ENCODE results near the gene TRAF3IP1. TPM values are rescaled to one million over a fixed set of nuclear protein-coding genes. Genes with fewer than 3 reads are reported as not detected.

TRAF3IP1 gene
- total and polyA plus RNA-seq, 2 of the 13 experiments (the other 11 are each of a cell fraction or from before 2014, with no cell fraction given): 4.1 to 12.9 TPM

- TF ChIP-seq, protein P1, sequence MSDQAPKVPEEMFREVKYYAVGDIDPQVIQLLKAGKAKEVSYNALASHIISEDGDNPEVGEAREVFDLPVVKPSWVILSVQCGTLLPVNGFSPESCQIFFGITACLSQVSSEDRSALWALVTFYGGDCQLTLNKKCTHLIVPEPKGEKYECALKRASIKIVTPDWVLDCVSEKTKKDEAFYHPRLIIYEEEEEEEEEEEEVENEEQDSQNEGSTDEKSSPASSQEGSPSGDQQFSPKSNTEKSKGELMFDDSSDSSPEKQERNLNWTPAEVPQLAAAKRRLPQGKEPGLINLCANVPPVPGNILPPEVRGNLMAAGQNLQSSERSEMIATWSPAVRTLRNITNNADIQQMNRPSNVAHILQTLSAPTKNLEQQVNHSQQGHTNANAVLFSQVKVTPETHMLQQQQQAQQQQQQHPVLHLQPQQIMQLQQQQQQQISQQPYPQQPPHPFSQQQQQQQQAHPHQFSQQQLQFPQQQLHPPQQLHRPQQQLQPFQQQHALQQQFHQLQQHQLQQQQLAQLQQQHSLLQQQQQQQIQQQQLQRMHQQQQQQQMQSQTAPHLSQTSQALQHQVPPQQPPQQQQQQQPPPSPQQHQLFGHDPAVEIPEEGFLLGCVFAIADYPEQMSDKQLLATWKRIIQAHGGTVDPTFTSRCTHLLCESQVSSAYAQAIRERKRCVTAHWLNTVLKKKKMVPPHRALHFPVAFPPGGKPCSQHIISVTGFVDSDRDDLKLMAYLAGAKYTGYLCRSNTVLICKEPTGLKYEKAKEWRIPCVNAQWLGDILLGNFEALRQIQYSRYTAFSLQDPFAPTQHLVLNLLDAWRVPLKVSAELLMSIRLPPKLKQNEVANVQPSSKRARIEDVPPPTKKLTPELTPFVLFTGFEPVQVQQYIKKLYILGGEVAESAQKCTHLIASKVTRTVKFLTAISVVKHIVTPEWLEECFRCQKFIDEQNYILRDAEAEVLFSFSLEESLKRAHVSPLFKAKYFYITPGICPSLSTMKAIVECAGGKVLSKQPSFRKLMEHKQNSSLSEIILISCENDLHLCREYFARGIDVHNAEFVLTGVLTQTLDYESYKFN (CRISPR knock-in tag; conservative IDR thresholded peaks at IDR 0.05): no peak
- no peak for TF ChIP-seq EED (CRISPR knock-in tag; IDR thresholded peaks at IDR 0.05)
- no peak for TF ChIP-seq FOXO1 (CRISPR knock-in tag; IDR thresholded peaks at IDR 0.05)
- TF ChIP-seq, protein P2, sequence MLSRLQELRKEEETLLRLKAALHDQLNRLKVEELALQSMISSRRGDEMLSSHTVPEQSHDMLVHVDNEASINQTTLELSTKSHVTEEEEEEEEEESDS (CRISPR knock-in tag; IDR thresholded peaks at IDR 0.05; ENCODE audit: borderline replicate concordance): no peak
- TF ChIP-seq ZNF17 (CRISPR knock-in tag; IDR thresholded peaks at IDR 0.05): no peak
- TF ChIP-seq RNF2 (conservative IDR thresholded peaks at IDR 0.05; ENCODE audit: low read depth): no peak
- TF ChIP-seq ZNF44 (CRISPR knock-in tag; IDR thresholded peaks at IDR 0.05): no peak
- no peak for TF ChIP-seq ZNF674 (CRISPR knock-in tag; IDR thresholded peaks at IDR 0.05; ENCODE audit: low read depth)
- TF ChIP-seq ZNF510 (CRISPR knock-in tag; IDR thresholded peaks at IDR 0.05; ENCODE audit: low read depth): no peak
- no peak for TF ChIP-seq SMAD9 (CRISPR knock-in tag; IDR thresholded peaks at IDR 0.05)
- TF ChIP-seq, protein P3, sequence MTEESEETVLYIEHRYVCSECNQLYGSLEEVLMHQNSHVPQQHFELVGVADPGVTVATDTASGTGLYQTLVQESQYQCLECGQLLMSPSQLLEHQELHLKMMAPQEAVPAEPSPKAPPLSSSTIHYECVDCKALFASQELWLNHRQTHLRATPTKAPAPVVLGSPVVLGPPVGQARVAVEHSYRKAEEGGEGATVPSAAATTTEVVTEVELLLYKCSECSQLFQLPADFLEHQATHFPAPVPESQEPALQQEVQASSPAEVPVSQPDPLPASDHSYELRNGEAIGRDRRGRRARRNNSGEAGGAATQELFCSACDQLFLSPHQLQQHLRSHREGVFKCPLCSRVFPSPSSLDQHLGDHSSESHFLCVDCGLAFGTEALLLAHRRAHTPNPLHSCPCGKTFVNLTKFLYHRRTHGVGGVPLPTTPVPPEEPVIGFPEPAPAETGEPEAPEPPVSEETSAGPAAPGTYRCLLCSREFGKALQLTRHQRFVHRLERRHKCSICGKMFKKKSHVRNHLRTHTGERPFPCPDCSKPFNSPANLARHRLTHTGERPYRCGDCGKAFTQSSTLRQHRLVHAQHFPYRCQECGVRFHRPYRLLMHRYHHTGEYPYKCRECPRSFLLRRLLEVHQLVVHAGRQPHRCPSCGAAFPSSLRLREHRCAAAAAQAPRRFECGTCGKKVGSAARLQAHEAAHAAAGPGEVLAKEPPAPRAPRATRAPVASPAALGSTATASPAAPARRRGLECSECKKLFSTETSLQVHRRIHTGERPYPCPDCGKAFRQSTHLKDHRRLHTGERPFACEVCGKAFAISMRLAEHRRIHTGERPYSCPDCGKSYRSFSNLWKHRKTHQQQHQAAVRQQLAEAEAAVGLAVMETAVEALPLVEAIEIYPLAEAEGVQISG (CRISPR knock-in tag; IDR thresholded peaks at IDR 0.05): no peak
- no peak for TF ChIP-seq DNMT3B (CRISPR knock-in tag; conservative IDR thresholded peaks at IDR 0.05)
- TF ChIP-seq ZBTB10 (CRISPR knock-in tag; IDR thresholded peaks at IDR 0.05; ENCODE audit: borderline replicate concordance): no peak
- no peak for TF ChIP-seq THAP11 (CRISPR knock-in tag; IDR thresholded peaks at IDR 0.05)
- TF ChIP-seq ZNF564 (CRISPR knock-in tag; IDR thresholded peaks at IDR 0.05): no peak
- no peak; the same call in 1 of the 2 replicates for TF ChIP-seq SALL1 (CRISPR knock-in tag; IDR thresholded peaks at IDR 0.05)
- TF ChIP-seq ATRX (CRISPR knock-in tag; IDR thresholded peaks at IDR 0.05; ENCODE audit: borderline replicate concordance): no peak
- TF ChIP-seq, protein P4, sequence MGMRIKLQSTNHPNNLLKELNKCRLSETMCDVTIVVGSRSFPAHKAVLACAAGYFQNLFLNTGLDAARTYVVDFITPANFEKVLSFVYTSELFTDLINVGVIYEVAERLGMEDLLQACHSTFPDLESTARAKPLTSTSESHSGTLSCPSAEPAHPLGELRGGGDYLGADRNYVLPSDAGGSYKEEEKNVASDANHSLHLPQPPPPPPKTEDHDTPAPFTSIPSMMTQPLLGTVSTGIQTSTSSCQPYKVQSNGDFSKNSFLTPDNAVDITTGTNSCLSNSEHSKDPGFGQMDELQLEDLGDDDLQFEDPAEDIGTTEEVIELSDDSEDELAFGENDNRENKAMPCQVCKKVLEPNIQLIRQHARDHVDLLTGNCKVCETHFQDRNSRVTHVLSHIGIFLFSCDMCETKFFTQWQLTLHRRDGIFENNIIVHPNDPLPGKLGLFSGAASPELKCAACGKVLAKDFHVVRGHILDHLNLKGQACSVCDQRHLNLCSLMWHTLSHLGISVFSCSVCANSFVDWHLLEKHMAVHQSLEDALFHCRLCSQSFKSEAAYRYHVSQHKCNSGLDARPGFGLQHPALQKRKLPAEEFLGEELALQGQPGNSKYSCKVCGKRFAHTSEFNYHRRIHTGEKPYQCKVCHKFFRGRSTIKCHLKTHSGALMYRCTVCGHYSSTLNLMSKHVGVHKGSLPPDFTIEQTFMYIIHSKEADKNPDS (CRISPR knock-in tag; IDR thresholded peaks at IDR 0.05): no peak
- no peak for TF ChIP-seq ZNF605 (CRISPR knock-in tag; IDR thresholded peaks at IDR 0.05)
Measured at GRCh38 chr2:238427435-238428162, 107.3 kb downstream of the TRAF3IP1 start (continued).
